Lower lobe of right lung (tissue), 2 donors: ENCODE results near the gene KAT6B. TPM values are rescaled to one million over a fixed set of nuclear protein-coding genes. Genes with fewer than 3 reads are reported as not detected.

Experiments
- ATAC-seq, 2 donors: fragments of 200-7000 bp; cut with Tn5 transposase; one replicate each; pipeline ENCODE4 v1.9.1; 2020 to 2022; ENCODE audit warnings: mild to moderate bottlenecking in 2 of 2, moderate library complexity in 2 of 2
- DNase-seq: peaks from one replicate; pipeline ENCODE4 v3.0.0-alpha.2; 2020
- H3K27ac ChIP-seq: fragments of 200-600 bp; one replicate; pipeline ENCODE4 v1.8.0; 2022
- H3K27me3 ChIP-seq: fragments of 200-600 bp; one replicate; pipeline ENCODE4 v1.8.0; 2022; ENCODE audit warnings: low read depth
- H3K36me3 ChIP-seq: fragments of 200-600 bp; one replicate; pipeline ENCODE4 v1.8.0; 2022; ENCODE audit warnings: mild to moderate bottlenecking
- H3K4me1 ChIP-seq: fragments of 200-600 bp; one replicate; pipeline ENCODE4 v1.8.0; 2022
- H3K4me3 ChIP-seq: fragments of 200-600 bp; one replicate; pipeline ENCODE4 v1.8.0; 2022; ENCODE audit warnings: mild to moderate bottlenecking
- H3K9me3 ChIP-seq: fragments of 200-600 bp; one replicate; pipeline ENCODE4 v1.8.0; 2022
- CTCF ChIP-seq: fragments of 200-600 bp; IDR thresholded peaks from one replicate; pipeline ENCODE4 v1.8.0; 2022; ENCODE audit warnings: antibody characterized with exemption, mild to moderate bottlenecking
- intact Hi-C: fragments of 100-400 bp; cut with DNase I; formaldehyde crosslinking; loops from one replicate; pipeline ENCODE4 v1.11.0; 2022
- total RNA-seq: library from RNA; stranded (reverse); fragmentation: NEBNext Ultra II Directional; extraction: Animal tissue kit (Norgen Biotek cat#: 25700); gene quantifications from one replicate; pipeline ENCODE4 v1.2.1, GENCODE V29; 2021
- donor health status: DM: no; HTN: yes; CAD: no; lungs with severe emphysema.

KAT6B gene
- total RNA-seq, 1 donor from 2014 or later: 46.3 TPM

GRCh38 chr10:75015442-75015841 is 189.0 kb downstream of the KAT6B start:
- DNase-seq (no peak), ATAC-seq (no peak)
- Histone ChIP-seq H3K4me1 (peaks cover 27% of the 10 kb centered on the region), H3K36me3 (peaks cover 2% of the 10 kb centered on the region), H3K27me3 (no peaks in the 10 kb centered on the region), H3K27ac (no peak overlapping the region), H3K4me3 (no peak overlapping the region), H3K9me3 (no peaks in the 10 kb centered on the region)
- intact Hi-C loops: no loop called here
- no peak for TF ChIP-seq CTCF

GRCh38 chr10:75016325-75016724 is 189.9 kb downstream of the KAT6B start:
- H3K4me1 ChIP-seq: peaks cover 31% of the 10 kb centered on the region
- TF ChIP-seq CTCF: no peak
- H3K27ac ChIP-seq: no peak overlapping the region
- H3K27me3 ChIP-seq: no peaks in the 10 kb centered on the region
- intact Hi-C loops: no loop called here
- ATAC-seq (no peak), DNase-seq (no peak)
- H3K36me3 ChIP-seq: peaks cover 11% of the 10 kb centered on the region
- no peak overlapping the region for H3K4me3 ChIP-seq
- H3K9me3 ChIP-seq: no peaks in the 10 kb centered on the region

GRCh38 chr10:75018251-75018650 is 191.9 kb downstream of the KAT6B start:
- Histone ChIP-seq H3K4me3 (no peak overlapping the region), H3K27me3 (no peaks in the 10 kb centered on the region), H3K36me3 (peaks cover 24% of the 10 kb centered on the region), H3K27ac (no peak overlapping the region), H3K9me3 (no peaks in the 10 kb centered on the region), H3K4me1 (peaks cover 40% of the 10 kb centered on the region)
- no peak for ATAC-seq
- no peak for DNase-seq
- TF ChIP-seq CTCF: no peak
- intact Hi-C loops: no loop called here

- ATAC-seq: no peak
- Histone ChIP-seq H3K36me3 (peaks cover 25% of the 10 kb centered on the region), H3K27me3 (no peaks in the 10 kb centered on the region), H3K27ac (no peak overlapping the region), H3K9me3 (no peaks in the 10 kb centered on the region), H3K4me3 (no peak overlapping the region), H3K4me1 (peaks cover 34% of the 10 kb centered on the region)
- DNase-seq: no peak
- TF ChIP-seq CTCF: no peak
- intact Hi-C loops: no loop called here
Measured at GRCh38 chr10:75018686-75019307, 192.4 kb downstream of the KAT6B start.

- Histone ChIP-seq H3K9me3 (no peaks in the 10 kb centered on the region), H3K27me3 (no peaks in the 10 kb centered on the region), H3K4me3 (no peak overlapping the region), H3K4me1 (peaks cover 28% of the 10 kb centered on the region), H3K36me3 (peaks cover 25% of the 10 kb centered on the region), H3K27ac (no peak overlapping the region)
- no peak for ATAC-seq
- intact Hi-C loops: no loop called here
- DNase-seq: no peak
- TF ChIP-seq CTCF: peak; percentile 29
Measured at GRCh38 chr10:75019370-75019769, 193.0 kb downstream of the KAT6B start.

GRCh38 chr10:75020168-75020567 is 193.8 kb downstream of the KAT6B start:
- intact Hi-C loops: no loop called here
- Histone ChIP-seq H3K36me3 (peaks cover 29% of the 10 kb centered on the region), H3K4me1 (peaks cover 24% of the 10 kb centered on the region)

More at GRCh38 chr10:75020168-75020567, 193.8 kb downstream of the KAT6B start:
- DNase-seq (no peak), ATAC-seq (no peak)
- no peak for TF ChIP-seq CTCF
- H3K4me3 ChIP-seq: no peak overlapping the region
- no peak overlapping the region for H3K27ac ChIP-seq
- H3K9me3 ChIP-seq: no peaks in the 10 kb centered on the region
- no peaks in the 10 kb centered on the region for H3K27me3 ChIP-seq
